Middle frontal gyrus (tissue), 1 donor: Measurements from ENCODE around the gene MYD88.
"Not testable (repeated sequence)": the region's sequence is repeated elsewhere in the genome, so short reads cannot be mapped to it uniquely, and the experiment has no call there.

Source experiments
- DNase-seq: peaks from one replicate; pipeline ENCODE4 v3.0.0-alpha.2; 2015; ENCODE audit warnings: low spot score; ENCODE audit errors: extremely low spot score

Gene MYD88

GRCh38 chr3:38141173-38141951, 2.9 kb downstream of the MYD88 start:
- DNase-seq, result no peak

DNA sequence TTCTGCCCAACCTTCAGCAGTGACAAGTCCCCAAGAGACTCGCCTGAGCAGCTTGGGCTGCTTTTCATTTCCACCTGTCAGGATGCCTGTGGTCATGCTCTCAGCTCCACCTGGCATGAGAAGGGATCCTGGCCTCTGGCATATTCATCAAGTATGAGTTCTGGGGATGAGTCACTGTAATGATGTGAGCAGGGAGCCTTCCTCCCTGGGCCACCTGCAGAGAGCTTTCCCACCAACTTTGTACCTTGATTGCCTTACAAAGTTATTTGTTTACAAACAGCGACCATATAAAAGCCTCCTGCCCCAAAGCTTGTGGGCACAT, 3.5 kb downstream of the MYD88 start:
- DNase-seq, result no peak

DNA sequence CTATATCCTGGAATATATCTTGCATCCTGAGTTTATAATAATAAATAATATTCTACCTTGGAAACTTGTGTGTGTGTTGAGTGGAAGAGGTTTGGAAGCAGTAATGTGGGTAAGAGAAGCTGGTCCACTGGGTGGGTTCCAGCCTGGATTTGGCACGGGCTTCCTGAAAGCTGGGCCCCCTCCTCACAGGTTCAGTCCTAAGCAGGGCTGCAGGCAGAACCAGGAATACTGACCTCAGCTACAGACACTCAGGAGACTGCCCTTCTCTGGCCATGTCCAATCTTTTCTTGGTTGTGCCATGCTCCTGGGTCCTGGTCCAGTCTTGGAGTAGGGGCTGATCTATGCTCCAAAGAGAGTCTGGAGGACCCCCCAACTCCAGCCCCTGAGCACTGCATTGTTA, 4.5 kb downstream of the MYD88 start:
- DNase-seq, result no peak

GRCh38 chr3:38143511-38143910, 5.0 kb downstream of the MYD88 start:
- no peak for DNase-seq

- no peak for DNase-seq
Measured at GRCh38 chr3:38146504-38146903, 8.0 kb downstream of the MYD88 start.

GRCh38 chr3:38147421-38147820, 9.0 kb downstream of the MYD88 start:
- no peak for DNase-seq

- no peak for DNase-seq
Measured at GRCh38 chr3:38148311-38148882, 9.9 kb downstream of the MYD88 start.

GRCh38 chr3:38149708-38150107, 11.2 kb downstream of the MYD88 start:
- no peak for DNase-seq

DNA sequence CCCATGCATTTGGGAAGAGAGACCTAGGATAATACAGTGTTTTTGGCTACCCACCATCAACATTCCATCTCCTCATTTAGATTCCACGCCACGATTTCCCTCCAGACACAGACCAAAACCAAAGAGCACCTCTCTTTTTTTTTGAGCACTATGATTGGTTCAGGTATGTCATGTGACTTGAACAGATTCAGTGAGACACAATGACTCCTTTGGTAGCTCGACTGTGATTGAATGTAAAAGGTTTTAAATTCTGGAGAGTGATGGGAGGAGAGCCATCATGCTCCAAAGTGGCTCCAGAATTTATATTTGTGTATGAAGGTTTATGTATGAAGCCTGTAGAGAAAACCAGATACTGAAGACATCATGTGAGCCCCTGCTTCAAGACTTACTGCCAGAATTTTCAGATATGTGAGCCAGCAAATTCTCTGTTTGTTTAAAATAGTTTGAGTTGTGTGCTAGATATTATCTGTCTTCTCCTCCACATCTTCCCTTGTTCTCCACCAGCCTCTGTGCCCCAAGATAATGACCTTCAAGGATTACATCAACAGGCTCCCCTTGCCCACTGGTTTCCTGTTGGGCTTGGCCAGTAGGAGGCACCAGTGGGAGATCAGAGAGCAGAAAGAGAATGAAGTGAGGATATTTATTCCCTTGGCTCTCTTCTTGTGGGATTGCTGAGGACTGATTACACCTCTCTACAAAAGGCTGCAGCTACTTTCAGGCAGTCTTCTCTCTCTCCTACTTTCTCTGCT, 12.5 kb downstream of the MYD88 start:
- DNase-seq, result no peak

DNA sequence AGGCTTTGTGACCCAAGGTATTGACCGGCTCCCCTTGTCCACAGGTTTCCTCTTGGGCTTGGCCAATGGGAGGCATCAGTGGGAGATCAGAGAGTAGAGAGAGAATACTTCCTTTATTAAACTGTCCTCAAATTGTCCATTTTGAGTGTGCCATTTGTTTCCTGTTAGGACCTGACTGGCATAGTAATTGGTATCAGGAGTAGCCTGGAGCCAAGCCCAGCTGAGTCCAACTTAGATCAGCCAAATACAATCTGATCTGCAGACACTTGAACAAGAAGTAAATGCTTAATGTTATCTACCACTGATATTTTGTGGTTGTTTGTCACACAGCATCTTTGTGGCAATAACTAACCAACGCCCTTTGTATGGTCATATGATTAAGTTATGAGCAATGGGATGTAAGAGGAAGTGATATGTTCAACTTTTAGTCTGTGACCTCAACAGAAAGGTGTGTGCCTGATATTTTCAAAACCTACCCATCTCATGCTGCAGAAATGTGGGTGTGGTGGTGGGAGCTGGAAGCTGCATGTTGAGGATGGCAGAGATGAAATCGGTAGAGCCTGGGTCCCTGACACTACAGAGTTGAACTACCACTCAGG, 13.3 kb downstream of the MYD88 start:
- DNase-seq, result no peak

DNA sequence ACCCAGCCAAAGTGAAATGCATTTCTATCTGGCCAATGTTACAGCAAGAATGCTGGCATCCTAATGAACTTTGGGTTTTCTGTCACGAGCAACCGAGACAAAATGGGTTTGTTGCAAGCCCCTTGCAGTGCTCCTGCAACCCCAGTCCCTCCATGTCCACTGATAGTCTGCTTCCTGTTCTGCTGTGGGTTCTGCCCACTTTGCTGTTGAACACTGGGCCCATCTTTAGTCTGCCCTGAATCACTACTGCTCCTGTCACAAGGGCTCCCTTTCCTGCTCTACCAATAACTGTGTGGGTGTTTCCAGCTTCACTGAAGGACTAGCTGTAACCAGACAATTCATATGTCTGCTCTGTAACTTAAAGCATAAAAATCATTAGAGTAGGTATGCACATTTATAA, 14.1 kb downstream of the MYD88 start:
- DNase-seq, result no peak

DNA sequence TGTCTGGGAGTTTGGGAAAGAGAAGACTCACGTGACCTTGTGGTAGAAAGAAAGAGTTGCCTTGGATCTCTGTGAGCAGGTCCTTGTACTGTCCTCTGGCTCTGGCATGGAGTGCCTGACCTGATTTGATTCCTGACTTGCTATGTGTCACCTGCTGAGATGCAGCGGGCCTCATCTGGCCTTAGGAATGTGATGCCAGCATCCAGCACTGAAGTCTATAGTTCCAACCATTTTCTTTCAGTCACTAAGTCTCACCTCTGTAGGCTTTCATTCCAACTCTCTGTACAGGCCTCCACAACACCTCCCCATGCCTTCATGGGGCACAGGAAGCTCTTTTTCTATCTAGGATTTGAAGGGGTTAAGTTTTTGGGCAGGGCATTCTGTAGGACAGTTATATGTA, 14.8 kb downstream of the MYD88 start:
- DNase-seq, result no peak

DNA sequence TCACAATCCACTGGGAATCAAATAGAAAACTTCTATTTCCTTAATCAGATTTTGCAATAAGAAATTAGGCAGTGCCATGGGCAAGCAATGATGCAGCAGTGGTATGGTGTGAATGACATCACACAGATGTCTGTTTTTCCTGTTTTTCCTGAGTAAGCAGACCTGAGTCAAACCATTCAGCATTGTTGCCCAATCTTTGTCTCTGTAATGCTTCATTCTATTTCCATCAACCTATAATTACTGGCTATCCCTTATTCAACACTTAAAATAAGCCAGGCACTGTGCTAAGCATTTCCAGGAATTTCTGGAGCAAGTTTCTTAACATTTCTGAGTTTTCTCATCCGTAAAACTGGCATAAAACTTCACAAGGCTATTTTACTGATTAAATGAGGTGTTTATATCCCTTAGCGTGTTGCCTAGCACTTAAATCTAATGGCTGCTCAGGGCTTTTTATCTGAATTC, 15.6 kb downstream of the MYD88 start:
- DNase-seq, result no peak

DNA sequence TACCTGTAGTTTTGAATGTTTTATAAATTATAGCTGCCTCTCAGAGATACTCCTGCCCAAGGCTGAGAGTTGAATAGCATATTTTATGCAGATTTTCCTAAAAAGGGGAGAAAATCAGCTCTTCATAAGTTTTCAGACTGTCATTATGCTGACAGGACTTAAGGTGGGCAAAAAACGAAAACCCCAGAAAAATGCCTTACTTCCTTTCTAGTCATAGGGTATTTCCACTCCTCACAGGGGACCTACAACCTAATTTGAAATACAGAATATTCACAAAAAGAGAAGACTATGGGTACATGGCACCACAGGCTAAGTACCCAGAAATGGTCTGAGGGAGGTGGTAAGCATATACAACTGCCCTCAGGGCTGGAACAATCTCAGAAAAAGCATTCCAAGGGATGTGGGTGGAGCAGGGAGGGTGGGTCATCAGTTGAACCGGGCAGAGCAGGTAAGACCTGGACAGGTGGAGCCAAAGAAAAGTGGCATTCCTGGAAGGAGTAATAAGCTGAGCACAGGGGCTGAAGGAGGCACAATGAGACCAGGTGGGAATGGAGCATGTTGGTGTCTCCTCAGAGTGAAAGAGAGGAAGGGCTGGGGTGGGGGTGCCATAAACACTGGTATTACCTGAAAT, 16.3 kb downstream of the MYD88 start:
- DNase-seq, result no peak

DNA sequence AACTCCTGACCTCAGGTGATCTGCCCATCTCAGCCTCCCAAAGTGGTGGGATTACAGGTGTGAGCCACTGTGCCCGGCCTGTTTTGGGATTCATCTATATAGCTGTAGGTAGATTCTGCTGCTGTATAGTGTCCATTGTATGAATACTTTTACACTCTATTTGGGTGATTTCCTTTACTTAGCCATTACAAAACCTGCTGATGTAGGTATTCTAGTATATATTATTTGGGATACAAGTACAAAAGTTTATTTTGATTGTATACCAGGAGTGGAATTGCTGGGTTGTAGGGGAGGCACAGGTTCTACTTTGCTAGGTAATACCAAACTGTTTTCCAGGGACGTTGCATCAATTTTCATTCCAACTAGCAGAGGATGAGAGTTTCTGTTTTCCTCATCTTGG, 17.4 kb downstream of the MYD88 start:
- DNase-seq, result no peak

- DNase-seq, result no peak
Measured at GRCh38 chr3:38157117-38157516, 18.7 kb downstream of the MYD88 start.

DNA sequence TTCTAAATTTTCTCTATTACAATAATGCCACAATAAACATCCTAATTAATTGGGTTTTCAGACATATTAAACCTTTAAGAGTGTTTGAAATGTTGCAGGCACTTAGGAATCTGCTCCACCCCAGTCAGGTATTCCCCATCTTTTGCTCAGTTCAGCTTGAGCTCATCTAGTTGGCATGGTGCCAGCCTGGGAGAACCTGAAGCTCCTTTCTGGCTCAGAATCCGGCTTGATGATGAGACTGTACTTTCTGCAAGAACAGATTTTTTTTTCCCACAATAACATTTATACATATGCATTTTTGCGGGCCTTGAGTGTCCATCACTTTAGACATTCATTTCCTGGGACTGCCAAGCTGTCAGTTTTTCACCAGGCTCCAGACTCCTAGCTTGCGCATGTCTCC, 19.1 kb downstream of the MYD88 start:
- no peak for DNase-seq

- no peak for DNase-seq
Measured at GRCh38 chr3:38158472-38158871, 20.0 kb downstream of the MYD88 start.

DNA sequence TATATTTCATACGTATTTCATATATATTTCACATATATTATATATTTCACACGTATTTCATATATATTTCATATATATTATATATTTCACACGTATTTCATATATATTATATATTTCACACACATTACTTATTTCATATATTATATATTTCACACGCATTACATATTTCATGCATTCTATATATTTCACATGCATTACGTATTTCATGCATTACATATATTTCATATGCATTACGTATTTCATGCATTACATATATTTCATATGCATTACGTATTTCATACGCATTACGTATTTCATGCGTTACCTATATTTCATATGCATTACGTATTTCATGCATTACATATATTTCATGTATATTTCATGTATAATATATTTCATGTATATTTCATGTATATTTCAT, 22.2 kb downstream of the MYD88 start:
- DNase-seq, result not testable (repeated sequence)

- no peak for DNase-seq
Measured at GRCh38 chr3:38163117-38163840, 24.8 kb downstream of the MYD88 start.
